K562 (cell line): Measurements from ENCODE around the gene SELL. TPM values are rescaled to one million over a fixed set of nuclear protein-coding genes. Genes with fewer than 3 reads are reported as not detected.

Experiments used
- ATAC-seq: fragments of 200-7000 bp; cut with Tn5 transposase; 3 replicates; pipeline ENCODE4 v1.9.1; 2020; ENCODE audit warnings: moderate library complexity
- BruUV-seq: library from RNA; stranded (reverse); fragments of 400-500 nt; replicated peaks from 2 replicates; lab custom pipeline; 2021; lab: Mats Ljungman, UMichigan
- CTCF ChIA-PET: fragments of 300-600 bp; formaldehyde crosslinking; extraction: SDS; loops from one replicate; lab custom pipeline; 2021; ENCODE audit warnings: low intra/inter-chr PET ratio; lab: Yijun Ruan, JAX
- POLR2A ChIA-PET: fragments of 300-600, 350-650 bp; sonication (Branson Sonifier 250); formaldehyde crosslinking; extraction: SDS; loops from one replicate; lab custom pipeline; 2021; ENCODE audit warnings: antibody characterized with exemption, inconsistent platforms; lab: Yijun Ruan, JAX
- DNase-seq, 4 experiments: peaks; one replicate each; pipeline versions ENCODE4 v3.0.0 to v3.0.0-alpha.2; 2011 to 2018; ENCODE audit warnings: low spot score in 3 of 4, mixed read lengths in 3 of 4; ENCODE audit errors: extremely low read depth in 1 of 4
- FAIRE-seq: peaks from 2 replicates; lab custom pipeline; 2011; peaks lifted over from hg19 to GRCh38; lab: Jason Lieb, UNC
- H2AFZ ChIP-seq: 2 replicates; pipeline ENCODE4 v1.6.0; 2011; ENCODE audit warnings: low read depth, low read length, control low read depth, inconsistent platforms
- H3K27ac ChIP-seq: fragments of 200-600 bp; 3 replicates; pipeline ENCODE4 v1.8.0; 2011; ENCODE audit warnings: low read depth, mild to moderate bottlenecking, control low read depth, inconsistent platforms, low read length, moderate library complexity, mixed read lengths; ENCODE audit errors: extremely low read depth
- H3K27me3 ChIP-seq, 2 experiments: fragments of 300-600 bp in 1 of 2; 2 replicates in 1 of 2; 3 replicates in 1 of 2; pipeline versions ENCODE4 v1.6.0 to v1.8.0; 2011; ENCODE audit warnings: inconsistent platforms in 2 of 2, low read length in 2 of 2, mild to moderate bottlenecking in 1 of 2, mixed read lengths in 1 of 2, moderate library complexity in 1 of 2; ENCODE audit not compliant: control insufficient read depth in 2 of 2, insufficient read depth in 2 of 2
- H3K36me3 ChIP-seq: fragments of 300-600 bp; 3 replicates; pipeline ENCODE4 v1.8.0; 2011; ENCODE audit warnings: mild to moderate bottlenecking, low read length, inconsistent platforms; ENCODE audit not compliant: control insufficient read depth, insufficient read depth
- H3K4me1 ChIP-seq, 2 experiments: fragments of 200-600 bp in 1 of 2; replicated peaks in 1 of 2; 2 replicates in 1 of 2; 3 replicates in 1 of 2; pipeline versions ENCODE4 v1.5.1 to v1.8.0; 2011; ENCODE audit warnings: inconsistent platforms in 2 of 2, low read length in 2 of 2, mild to moderate bottlenecking in 1 of 2, mixed read lengths in 1 of 2, moderate library complexity in 1 of 2; ENCODE audit not compliant: control insufficient read depth in 2 of 2, insufficient read depth in 2 of 2
- H3K4me2 ChIP-seq: 2 replicates; pipeline ENCODE4 v1.6.1; 2011; ENCODE audit warnings: low read length, control low read depth, inconsistent platforms, mixed read lengths; ENCODE audit not compliant: insufficient read depth
- H3K4me3 ChIP-seq: fragments of 200-600 bp; sonication (generic), shearing (Covaris generic); 2 replicates; pipeline ENCODE4 v1.5.1; 2016; ENCODE audit warnings: control low read depth, inconsistent platforms
- H3K79me2 ChIP-seq: fragments of 200-600 bp; 3 replicates; pipeline ENCODE4 v1.8.0; 2011; ENCODE audit warnings: low read length, inconsistent platforms; ENCODE audit not compliant: control insufficient read depth, insufficient read depth
- H3K9ac ChIP-seq, 2 experiments: 2 replicates each; pipeline versions ENCODE4 v1.6.0 to v1.6.1; 2011; ENCODE audit warnings: low read depth in 2 of 2, low read length in 2 of 2, control low read depth in 1 of 2, inconsistent platforms in 1 of 2, mild to moderate bottlenecking in 1 of 2, mixed read lengths in 1 of 2; ENCODE audit not compliant: insufficient read depth in 1 of 2
- H3K9me1 ChIP-seq: one replicate; pipeline ENCODE4 v1.6.0; 2011; ENCODE audit warnings: inconsistent platforms, mild to moderate bottlenecking, low read length, moderate library complexity; ENCODE audit not compliant: control insufficient read depth, insufficient read depth
- H3K9me3 ChIP-seq: replicated peaks from 2 replicates; pipeline ENCODE4 v1.5.1; 2011; ENCODE audit warnings: low read depth, low read length, inconsistent platforms; ENCODE audit not compliant: control insufficient read depth, insufficient read depth
- H4K20me1 ChIP-seq: replicated peaks from 2 replicates; pipeline ENCODE4 v1.6.1; 2011; ENCODE audit warnings: low read length, inconsistent platforms, mixed read lengths; ENCODE audit not compliant: control insufficient read depth, insufficient read depth
- BRF2 ChIP-seq: IDR thresholded peaks from 3 replicates; pipeline ENCODE4 v1.6.1; 2011; ENCODE audit warnings: borderline replicate concordance, mild to moderate bottlenecking; ENCODE audit not compliant: insufficient read length, insufficient read depth
- CREM ChIP-seq: IDR thresholded peaks from 2 replicates; pipeline ENCODE4 v1.6.1; 2014; ENCODE audit warnings: antibody characterized with exemption, low read depth
- ILK ChIP-seq: fragments of 450-650 bp; IDR thresholded peaks from 2 replicates; pipeline ENCODE4 v1.6.1; 2016; ENCODE audit warnings: missing genetic modification characterization, low read depth, mild to moderate bottlenecking, missing compliant biosample characterization, moderate library complexity, borderline replicate concordance
- KLF10 ChIP-seq: fragments of 250-450 bp; sonication (Bioruptor Pico); IDR thresholded peaks from 2 replicates; pipeline ENCODE4 v1.6.1; 2021; ENCODE audit warnings: matching md5 sums
- NKRF ChIP-seq: fragments of 450-650 bp; IDR thresholded peaks from 2 replicates; pipeline ENCODE4 v1.6.1; 2016; ENCODE audit warnings: borderline replicate concordance
- PHTF2 ChIP-seq: fragments of 250-450 bp; sonication (Bioruptor Pico); IDR thresholded peaks from 2 replicates; pipeline ENCODE4 v1.5.0; 2021; ENCODE audit warnings: mild to moderate bottlenecking
- SMARCA4 ChIP-seq: fragments of 450-650 bp; IDR thresholded peaks from 2 replicates; pipeline ENCODE4 v1.6.1; 2016
- SMARCA5 ChIP-seq: fragments of 450-650 bp; IDR thresholded peaks from 2 replicates; pipeline ENCODE4 v1.6.1; 2016
- TBL1XR1 ChIP-seq, 2 experiments: IDR thresholded peaks; 2 replicates each; pipeline ENCODE4 v1.6.1; 2012; ENCODE audit warnings: improper control_type of control experiment in 2 of 2, low read length in 2 of 2, mild to moderate bottlenecking in 1 of 2
- ZNF146 ChIP-seq: IDR thresholded peaks from one replicate; pipeline ENCODE4 v1.6.1; 2018; ENCODE audit warnings: missing compliant biosample characterization; ENCODE audit not compliant: unreplicated experiment
- ZNF263 ChIP-seq: sonication (generic); formaldehyde crosslinking; IDR thresholded peaks from 2 replicates; pipeline ENCODE4 v1.8.0; 2022; ENCODE audit warnings: mild to moderate bottlenecking, missing genetic modification reagents, borderline replicate concordance
- ZNF584 ChIP-seq: fragments of 200-800 bp; sonication (Bioruptor generic); IDR thresholded peaks from 2 replicates; pipeline ENCODE4 v1.6.1; 2016; ENCODE audit warnings: low read depth, mild to moderate bottlenecking, missing genetic modification characterization, missing compliant biosample characterization
- ZNF75A ChIP-seq: fragments of 450-650 bp; formaldehyde crosslinking; IDR thresholded peaks from 2 replicates; pipeline ENCODE4 v1.4.0; 2020; ENCODE audit warnings: mild to moderate bottlenecking
- ZNF764 ChIP-seq: fragments of 250-450 bp; sonication (Bioruptor Pico); IDR thresholded peaks from 2 replicates; pipeline ENCODE4 v1.4.0; 2020; ENCODE audit warnings: low read depth, mild to moderate bottlenecking, moderate library complexity
- WGBS: fragments of 100-300 bp; shearing (Covaris generic); methylation state at CpG from one replicate; pipeline ENCODE4 v1.1.6; 2016; ENCODE audit warnings: low coverage, mixed read lengths; ENCODE audit not compliant: insufficient coverage; ENCODE audit errors: missing lambda C conversion rate; 5-methylcytosine and 5-hydroxymethylcytosine counted together
- in situ Hi-C: fragments of 300-500 bp; cut with MboI; formaldehyde crosslinking; loops from 4 replicates; pipeline ENCODE4 v1.15.0; 2018; ENCODE audit warnings: inconsistent platforms, mixed read lengths
- intact Hi-C: fragments of 100-400 bp; cut with micrococcal nuclease; formaldehyde crosslinking; loops from 2 replicates; pipeline ENCODE4 v1.14.2; 2022
- polyA plus RNA-seq, 8 experiments: library from polyadenylated mRNA; depleted of rRNA in 4 of 8; stranded (reverse) in 5 of 8; unstranded in 3 of 8; fragments of >200 nt; fragmentation: Nextera tagmentation in 2 of 8; fragmentation: Illumina TruSeq in 1 of 8; extraction: Ambion mirVana in 2 of 8; extraction: Trizol in 1 of 8; gene quantifications; 2 replicates each; pipeline versions ENCODE4 v1.2.1 to v1.2.3, GENCODE V29; 2011 to 2014; ENCODE audit warnings: inconsistent platforms in 1 of 8, missing spikeins in 1 of 8
- total RNA-seq, 7 experiments: library from RNA; depleted of rRNA in 6 of 7; stranded (reverse); fragments of >200 nt in 6 of 7; fragmentation: Illumina TruSeq in 2 of 7; extraction: Trizol in 2 of 7; gene quantifications; 2 replicates each; pipeline versions ENCODE4 v1.2.1 to v1.2.3, GENCODE V29; 2011 to 2021; ENCODE audit warnings: low replicate concordance in 1 of 7
- TF ChIP-seq, protein P1 (sequence below): fragments of 250-450 bp; sonication (Bioruptor Pico); IDR thresholded peaks from 2 replicates; pipeline ENCODE4 v1.5.0; 2020; ENCODE audit warnings: mild to moderate bottlenecking, borderline replicate concordance

The SELL gene
- total and polyA plus RNA-seq, 9 of the 15 experiments (the other 6 are each of a cell fraction or from before 2014, with no cell fraction given): 0.51 TPM; not detected in 8

GRCh38 chr1:169708647-169709046 is 2.8 kb downstream of the SELL start (continued):
- TF ChIP-seq BRF2: no peak
- TF ChIP-seq KLF10 (CRISPR knock-in tag): no peak
- TF ChIP-seq PHTF2 (CRISPR knock-in tag): no peak

- no peaks in the 10 kb centered on the region for H3K79me2 ChIP-seq
- no peak for TF ChIP-seq NKRF
- no peak for TF ChIP-seq ZNF584 (CRISPR knock-in tag)
- TF ChIP-seq ILK (tag): no peak
- no peak for TF ChIP-seq TBL1XR1 (IDR thresholded peaks at IDR 0.05; ENCODE audit: low read length in 2 of 2)
- no peak for TF ChIP-seq ZNF764 (CRISPR knock-in tag)
- TF ChIP-seq ZNF75A (CRISPR knock-in tag): no peak
- TF ChIP-seq, protein P1, sequence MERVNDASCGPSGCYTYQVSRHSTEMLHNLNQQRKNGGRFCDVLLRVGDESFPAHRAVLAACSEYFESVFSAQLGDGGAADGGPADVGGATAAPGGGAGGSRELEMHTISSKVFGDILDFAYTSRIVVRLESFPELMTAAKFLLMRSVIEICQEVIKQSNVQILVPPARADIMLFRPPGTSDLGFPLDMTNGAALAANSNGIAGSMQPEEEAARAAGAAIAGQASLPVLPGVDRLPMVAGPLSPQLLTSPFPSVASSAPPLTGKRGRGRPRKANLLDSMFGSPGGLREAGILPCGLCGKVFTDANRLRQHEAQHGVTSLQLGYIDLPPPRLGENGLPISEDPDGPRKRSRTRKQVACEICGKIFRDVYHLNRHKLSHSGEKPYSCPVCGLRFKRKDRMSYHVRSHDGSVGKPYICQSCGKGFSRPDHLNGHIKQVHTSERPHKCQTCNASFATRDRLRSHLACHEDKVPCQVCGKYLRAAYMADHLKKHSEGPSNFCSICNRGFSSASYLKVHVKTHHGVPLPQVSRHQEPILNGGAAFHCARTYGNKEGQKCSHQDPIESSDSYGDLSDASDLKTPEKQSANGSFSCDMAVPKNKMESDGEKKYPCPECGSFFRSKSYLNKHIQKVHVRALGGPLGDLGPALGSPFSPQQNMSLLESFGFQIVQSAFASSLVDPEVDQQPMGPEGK (CRISPR knock-in tag): no peak
- no peak for TF ChIP-seq CREM
- no peak for TF ChIP-seq SMARCA5
- TF ChIP-seq ZNF263: no peak
- no peak for TF ChIP-seq ZNF146
- TF ChIP-seq SMARCA4: no peak
These were observed 3.4 kb downstream of the SELL start for GRCh38 chr1:169707912-169708604.

More at GRCh38 chr1:169707912-169708604, 3.4 kb downstream of the SELL start:
- DNase-seq: no peak
- in situ Hi-C loops: no loop called here
- no peak overlapping the region for H3K27ac ChIP-seq
- no peak overlapping the region for H3K9ac ChIP-seq
- no peak overlapping the region for H3K4me2 ChIP-seq
- ATAC-seq: no peak
- H3K36me3 ChIP-seq: no peaks in the 10 kb centered on the region
- no peak for FAIRE-seq
- no peaks in the 10 kb centered on the region for H4K20me1 ChIP-seq
- H3K9me1 ChIP-seq: no peaks in the 10 kb centered on the region
- H3K27me3 ChIP-seq: no peaks in the 10 kb centered on the region
- no peak overlapping the region for H3K4me3 ChIP-seq
- H2AFZ ChIP-seq: no peak overlapping the region
- intact Hi-C loops: loop anchor here (10.0 kb wide), 1 partner anchor 243 kb away; no protein-coding TSS in a partner anchor
- no TSS peak for BruUV-seq
- WGBS: 1% methylated on average over 9 of the region's 9 CpGs
- CTCF ChIA-PET: no interaction called here
- POLR2A ChIA-PET: no interaction called here
- H3K4me1 ChIP-seq: no peaks in the 10 kb centered on the region
- no peaks in the 10 kb centered on the region for H3K9me3 ChIP-seq
